Vagina (tissue), 2 donors: ENCODE measurements around the gene DFFB.

Experiments used
- CTCF ChIP-seq, 3 experiments: fragments of 450-650 bp in 2 of 3; fragments of 200-600 bp in 1 of 3; sonication (generic) in 1 of 3; IDR thresholded peaks; one replicate each; pipeline ENCODE4 v1.5.1; 2017 to 2019; ENCODE audit warnings: antibody characterized with exemption in 3 of 3, mild to moderate bottlenecking in 2 of 3, moderate library complexity in 2 of 3
- POLR2A ChIP-seq, 2 donors: fragments of 450-650 bp; IDR thresholded peaks; one replicate each; pipeline ENCODE4 v1.6.1; 2017; ENCODE audit warnings: antibody characterized with exemption in 2 of 2, mild to moderate bottlenecking in 2 of 2, moderate library complexity in 2 of 2

- no peak for TF ChIP-seq CTCF (IDR thresholded peaks at IDR 0.05)
- no peak for TF ChIP-seq POLR2A (IDR thresholded peaks at IDR 0.05)
These were observed 484 bp downstream of the DFFB start for GRCh38 chr1:3857791-3858129.
